Neural cell (in vitro differentiated cells): ENCODE measurements around the gene TAF11.

Experiments used
- EP300 ChIP-seq: fragments of 450-650 bp; conservative IDR thresholded peaks from 2 replicates; pipeline ENCODE4 v1.6.1; 2014; ENCODE audit warnings: antibody characterized with exemption, mild to moderate bottlenecking, moderate library complexity; ENCODE audit not compliant: poor library complexity, severe bottlenecking
- EZH2 ChIP-seq: fragments of 200-600, 300-800 bp; shearing (Covaris generic), sonication (generic); IDR thresholded peaks from 2 replicates; pipeline ENCODE4 v1.6.1; 2014; ENCODE audit warnings: antibody characterized with exemption, low read length, borderline replicate concordance, mild to moderate bottlenecking; ENCODE audit not compliant: insufficient read depth, poor library complexity, severe bottlenecking
- MXI1 ChIP-seq: fragments of 450-650 bp; conservative IDR thresholded peaks from 2 replicates; pipeline ENCODE4 v1.6.1; 2014; ENCODE audit warnings: antibody characterized with exemption, mild to moderate bottlenecking; ENCODE audit not compliant: poor library complexity, severe bottlenecking
- POLR2AphosphoS5 ChIP-seq: IDR thresholded peaks from 2 replicates; pipeline ENCODE4 v1.6.1; 2012
- RAD21 ChIP-seq: fragments of 450-650 bp; conservative IDR thresholded peaks from 2 replicates; pipeline ENCODE4 v1.6.1; 2014; ENCODE audit warnings: antibody characterized with exemption, mild to moderate bottlenecking, moderate library complexity
- TF ChIP-seq, protein P1 (sequence below): fragments of 450-650 bp; IDR thresholded peaks from 2 replicates; pipeline ENCODE4 v1.5.1; 2014; ENCODE audit warnings: antibody characterized with exemption, mild to moderate bottlenecking, moderate library complexity; ENCODE audit not compliant: poor library complexity, severe bottlenecking
- TF ChIP-seq, protein P2 (sequence below): IDR thresholded peaks from 2 replicates; pipeline ENCODE4 v1.6.1; 2012; ENCODE audit warnings: borderline replicate concordance

- TF ChIP-seq, protein P1, sequence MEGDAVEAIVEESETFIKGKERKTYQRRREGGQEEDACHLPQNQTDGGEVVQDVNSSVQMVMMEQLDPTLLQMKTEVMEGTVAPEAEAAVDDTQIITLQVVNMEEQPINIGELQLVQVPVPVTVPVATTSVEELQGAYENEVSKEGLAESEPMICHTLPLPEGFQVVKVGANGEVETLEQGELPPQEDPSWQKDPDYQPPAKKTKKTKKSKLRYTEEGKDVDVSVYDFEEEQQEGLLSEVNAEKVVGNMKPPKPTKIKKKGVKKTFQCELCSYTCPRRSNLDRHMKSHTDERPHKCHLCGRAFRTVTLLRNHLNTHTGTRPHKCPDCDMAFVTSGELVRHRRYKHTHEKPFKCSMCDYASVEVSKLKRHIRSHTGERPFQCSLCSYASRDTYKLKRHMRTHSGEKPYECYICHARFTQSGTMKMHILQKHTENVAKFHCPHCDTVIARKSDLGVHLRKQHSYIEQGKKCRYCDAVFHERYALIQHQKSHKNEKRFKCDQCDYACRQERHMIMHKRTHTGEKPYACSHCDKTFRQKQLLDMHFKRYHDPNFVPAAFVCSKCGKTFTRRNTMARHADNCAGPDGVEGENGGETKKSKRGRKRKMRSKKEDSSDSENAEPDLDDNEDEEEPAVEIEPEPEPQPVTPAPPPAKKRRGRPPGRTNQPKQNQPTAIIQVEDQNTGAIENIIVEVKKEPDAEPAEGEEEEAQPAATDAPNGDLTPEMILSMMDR: no peak
- peak; percentile 89 for TF ChIP-seq MXI1
- TF ChIP-seq RAD21: peak; percentile 38
- peak; percentile 38 for TF ChIP-seq EP300
- TF ChIP-seq EZH2: no peak
- TF ChIP-seq, protein P2, sequence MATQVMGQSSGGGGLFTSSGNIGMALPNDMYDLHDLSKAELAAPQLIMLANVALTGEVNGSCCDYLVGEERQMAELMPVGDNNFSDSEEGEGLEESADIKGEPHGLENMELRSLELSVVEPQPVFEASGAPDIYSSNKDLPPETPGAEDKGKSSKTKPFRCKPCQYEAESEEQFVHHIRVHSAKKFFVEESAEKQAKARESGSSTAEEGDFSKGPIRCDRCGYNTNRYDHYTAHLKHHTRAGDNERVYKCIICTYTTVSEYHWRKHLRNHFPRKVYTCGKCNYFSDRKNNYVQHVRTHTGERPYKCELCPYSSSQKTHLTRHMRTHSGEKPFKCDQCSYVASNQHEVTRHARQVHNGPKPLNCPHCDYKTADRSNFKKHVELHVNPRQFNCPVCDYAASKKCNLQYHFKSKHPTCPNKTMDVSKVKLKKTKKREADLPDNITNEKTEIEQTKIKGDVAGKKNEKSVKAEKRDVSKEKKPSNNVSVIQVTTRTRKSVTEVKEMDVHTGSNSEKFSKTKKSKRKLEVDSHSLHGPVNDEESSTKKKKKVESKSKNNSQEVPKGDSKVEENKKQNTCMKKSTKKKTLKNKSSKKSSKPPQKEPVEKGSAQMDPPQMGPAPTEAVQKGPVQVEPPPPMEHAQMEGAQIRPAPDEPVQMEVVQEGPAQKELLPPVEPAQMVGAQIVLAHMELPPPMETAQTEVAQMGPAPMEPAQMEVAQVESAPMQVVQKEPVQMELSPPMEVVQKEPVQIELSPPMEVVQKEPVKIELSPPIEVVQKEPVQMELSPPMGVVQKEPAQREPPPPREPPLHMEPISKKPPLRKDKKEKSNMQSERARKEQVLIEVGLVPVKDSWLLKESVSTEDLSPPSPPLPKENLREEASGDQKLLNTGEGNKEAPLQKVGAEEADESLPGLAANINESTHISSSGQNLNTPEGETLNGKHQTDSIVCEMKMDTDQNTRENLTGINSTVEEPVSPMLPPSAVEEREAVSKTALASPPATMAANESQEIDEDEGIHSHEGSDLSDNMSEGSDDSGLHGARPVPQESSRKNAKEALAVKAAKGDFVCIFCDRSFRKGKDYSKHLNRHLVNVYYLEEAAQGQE: peak; percentile 69
- peak; percentile 88 for TF ChIP-seq POLR2AphosphoS5
Observed at GRCh38 chr6:34887753-34888513, at the start of gene TAF11.
